ENCODE data around the gene CELF2. TPM values are rescaled to one million over a fixed set of nuclear protein-coding genes. Genes with fewer than 3 reads are reported as not detected.
A peak's percentile ranks its signal among the peaks of the same experiment; 100 is the strongest.

Gene CELF2
- total RNA-seq, 1 experiment from 2014 or later = 28.7 TPM

DNA sequence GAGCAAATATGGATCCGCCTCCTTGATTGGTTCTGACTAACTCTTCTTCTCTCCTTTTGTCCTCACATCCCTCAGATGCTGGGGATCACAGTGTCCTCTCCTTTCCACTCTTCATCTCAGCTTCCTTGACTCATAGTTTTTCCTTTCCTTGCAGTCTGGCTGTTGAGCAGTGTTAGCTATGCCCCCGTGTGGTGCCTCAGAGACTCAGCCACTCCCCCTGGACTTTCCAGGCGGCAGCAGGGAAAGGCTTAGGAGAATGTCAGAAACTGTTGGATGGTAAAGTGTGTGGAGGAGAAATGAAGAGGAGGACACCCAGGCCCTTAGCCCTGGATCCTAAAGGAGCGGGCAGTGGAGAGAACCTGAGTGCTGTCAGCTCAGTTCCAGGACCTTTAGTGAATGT is 267.5 kb downstream of the CELF2 start:
- Mint-ChIP-seq H3K36me3 (ENCODE audit: insufficient read depth in 1 of 3, low read depth in 3 of 3) (peaks cover 1 to 28% (median 11%) of the 10 kb centered on the region in 3 experiments), H3K9me3 (no peaks in the 10 kb centered on the region), H3K27ac (no peak overlapping the region), H3K4me1 (no peaks in the 10 kb centered on the region), H3K27me3 (ENCODE audit: low read depth) (no peaks in the 10 kb centered on the region), H3K4me3 (no peak overlapping the region)
- Histone ChIP-seq H4K8ac (replicated peaks; ENCODE audit: insufficient read length, low read depth, low read length) (no peak overlapping the region), H3K79me2 (ENCODE audit: insufficient read depth, low read length) (no peaks in the 10 kb centered on the region), H3K9ac (ENCODE audit: extremely low read depth, insufficient read length, low read length) (no peak overlapping the region), H4K5ac (ENCODE audit: insufficient read length, low read depth, low read length) (no peak overlapping the region), H3T11ph (ENCODE audit: low read length) (no peak overlapping the region), H3K18ac (ENCODE audit: insufficient read length, low read depth, low read length) (no peak overlapping the region), H3K23ac (ENCODE audit: insufficient read length, low read depth, low read length) (no peak overlapping the region), H3K14ac (ENCODE audit: insufficient read depth, low read length) (no peak overlapping the region), H3K56ac (ENCODE audit: insufficient read length, low read depth, low read length) (no peak overlapping the region), H3K4me1 (ENCODE audit: insufficient read depth, low read length) (no peaks in the 10 kb centered on the region), H3K79me1 (ENCODE audit: insufficient read depth, low read depth, low read length, poor library complexity, severe bottlenecking) (no peaks in the 10 kb centered on the region), H3K4ac (ENCODE audit: low read depth, low read length) (no peak overlapping the region), H2BK12ac (ENCODE audit: insufficient read length, low read depth, low read length) (no peak overlapping the region), H2AFZ (ENCODE audit: low read length) (no peak overlapping the region), H3K23me2 (ENCODE audit: insufficient read length, low read depth, low read length, poor library complexity, severe bottlenecking) (no peaks in the 10 kb centered on the region), H2BK15ac (ENCODE audit: low read depth, low read length) (no peak overlapping the region), H2AK5ac (ENCODE audit: insufficient read length, low read length) (no peak overlapping the region), H4K91ac (ENCODE audit: insufficient read length, low read depth, low read length) (no peak overlapping the region), H2BK20ac (ENCODE audit: low read depth, low read length, poor library complexity, severe bottlenecking) (no peak overlapping the region), H2BK120ac (ENCODE audit: low read depth, low read length, poor library complexity, severe bottlenecking) (no peak overlapping the region), H3K27me3 (ENCODE audit: insufficient read depth, low read length) (no peaks in the 10 kb centered on the region), H3K9me3 (ENCODE audit: control insufficient read depth, low read depth, low read length) (no peaks in the 10 kb centered on the region), H3K27ac (ENCODE audit: insufficient read length, low read depth, low read length) (no peak overlapping the region), H4K20me1 (ENCODE audit: control insufficient read depth, insufficient read depth, insufficient read length) (no peaks in the 10 kb centered on the region), H3K4me2 (ENCODE audit: insufficient read depth, insufficient read length, low read length) (no peak overlapping the region), H2BK5ac (ENCODE audit: insufficient read length, low read length) (no peak overlapping the region)
- WGBS (ENCODE audit: extremely low coverage, insufficient read length, low lambda C conversion rate) = no CpG with 5 or more reads among the region's 4 CpGs
- no peak for DNase-seq
- TF ChIP-seq CTCF (conservative IDR thresholded peaks at IDR 0.05) = peak; percentile 36; the same call in 2 of the 3 replicates
